Parathyroid adenoma (tissue), 2 donors: ENCODE results near the gene DCHS2.

Source experiments
- H2AFZ ChIP-seq: fragments of 300-600 bp; sonication (generic); one replicate; pipeline ENCODE4 v1.7.0; 2017; ENCODE audit warnings: antibody characterized with exemption, mild to moderate bottlenecking
- H3K27ac ChIP-seq: fragments of 300-600 bp; sonication (generic); one replicate; pipeline ENCODE4 v1.7.0; 2017
- H3K27me3 ChIP-seq: fragments of 300-600 bp; sonication (generic); one replicate; pipeline ENCODE4 v1.7.0; 2017; ENCODE audit warnings: low read length; ENCODE audit not compliant: control insufficient read depth, insufficient read depth
- H3K36me3 ChIP-seq: fragments of 300-600 bp; sonication (generic); one replicate; pipeline ENCODE4 v1.7.0; 2017; ENCODE audit warnings: low read length; ENCODE audit not compliant: control insufficient read depth, insufficient read depth
- H3K4me1 ChIP-seq: fragments of 300-600 bp; sonication (generic); one replicate; pipeline ENCODE4 v1.7.0; 2017; ENCODE audit warnings: control low read depth
- H3K4me2 ChIP-seq: fragments of 300-600 bp; sonication (generic); one replicate; pipeline ENCODE4 v1.7.0; 2017; ENCODE audit warnings: low read length
- H3K4me3 ChIP-seq: fragments of 300-600 bp; sonication (generic); one replicate; pipeline ENCODE4 v1.7.0; 2017; ENCODE audit warnings: low read depth, low read length
- H3K79me2 ChIP-seq: fragments of 300-600 bp; sonication (generic); one replicate; pipeline ENCODE4 v1.7.0; 2017; ENCODE audit warnings: control low read depth
- H3K9ac ChIP-seq: fragments of 300-600 bp; sonication (generic); one replicate; pipeline ENCODE4 v1.7.0; 2017; ENCODE audit warnings: mild to moderate bottlenecking
- H3K9me3 ChIP-seq: fragments of 300-600 bp; sonication (generic); one replicate; pipeline ENCODE4 v1.7.0; 2017; ENCODE audit warnings: low read length; ENCODE audit not compliant: control insufficient read depth
- TF ChIP-seq, protein P1 (sequence below): fragments of 300-600 bp; sonication (generic); IDR thresholded peaks from one replicate; pipeline ENCODE4 v1.7.0; 2017; ENCODE audit warnings: antibody characterized with exemption, mild to moderate bottlenecking
- donor health status: primary hyperparathyroidism.

The DCHS2 gene

DNA sequence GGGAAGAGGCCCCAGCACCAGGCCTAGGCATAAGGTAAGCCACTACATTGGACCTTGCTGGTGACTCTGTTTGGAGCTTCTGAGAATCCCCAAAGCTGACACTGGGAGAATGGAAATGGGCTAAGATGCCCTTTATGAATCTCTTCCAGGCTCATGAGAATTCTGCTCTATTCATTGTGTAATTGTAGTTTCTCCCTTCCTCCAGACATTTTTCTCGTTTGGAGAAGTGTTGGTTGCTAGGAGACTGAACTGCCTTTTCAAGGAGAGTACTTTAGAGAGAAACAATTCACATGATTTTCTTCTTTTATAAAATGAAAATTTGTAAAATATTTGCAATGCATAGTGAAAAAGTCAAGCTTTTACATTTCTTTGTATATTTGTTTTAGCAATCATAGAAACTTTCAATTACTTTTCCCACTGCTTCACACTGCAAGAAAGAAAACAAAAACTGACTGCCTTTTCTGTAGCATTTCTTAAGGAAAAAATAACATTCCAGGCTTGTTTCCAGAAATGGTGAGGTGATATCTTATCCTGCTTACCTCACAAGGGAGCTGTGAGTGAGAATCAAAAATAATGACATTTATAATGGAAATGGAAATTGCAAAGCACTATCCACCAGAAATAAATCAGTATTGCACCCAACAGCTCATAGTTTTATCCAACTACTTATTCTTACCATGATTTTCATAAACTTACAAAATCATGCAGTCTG, 24.9 kb upstream of the DCHS2 start:
- Histone ChIP-seq H2AFZ (no peak overlapping the region), H3K4me1 (no peaks in the 10 kb centered on the region), H3K4me3 (no peak overlapping the region), H3K27me3 (no peaks in the 10 kb centered on the region), H3K27ac (no peak overlapping the region), H3K79me2 (no peaks in the 10 kb centered on the region), H3K9me3 (no peaks in the 10 kb centered on the region), H3K9ac (no peak overlapping the region), H3K4me2 (no peak overlapping the region), H3K36me3 (no peaks in the 10 kb centered on the region)
- TF ChIP-seq, protein P1, sequence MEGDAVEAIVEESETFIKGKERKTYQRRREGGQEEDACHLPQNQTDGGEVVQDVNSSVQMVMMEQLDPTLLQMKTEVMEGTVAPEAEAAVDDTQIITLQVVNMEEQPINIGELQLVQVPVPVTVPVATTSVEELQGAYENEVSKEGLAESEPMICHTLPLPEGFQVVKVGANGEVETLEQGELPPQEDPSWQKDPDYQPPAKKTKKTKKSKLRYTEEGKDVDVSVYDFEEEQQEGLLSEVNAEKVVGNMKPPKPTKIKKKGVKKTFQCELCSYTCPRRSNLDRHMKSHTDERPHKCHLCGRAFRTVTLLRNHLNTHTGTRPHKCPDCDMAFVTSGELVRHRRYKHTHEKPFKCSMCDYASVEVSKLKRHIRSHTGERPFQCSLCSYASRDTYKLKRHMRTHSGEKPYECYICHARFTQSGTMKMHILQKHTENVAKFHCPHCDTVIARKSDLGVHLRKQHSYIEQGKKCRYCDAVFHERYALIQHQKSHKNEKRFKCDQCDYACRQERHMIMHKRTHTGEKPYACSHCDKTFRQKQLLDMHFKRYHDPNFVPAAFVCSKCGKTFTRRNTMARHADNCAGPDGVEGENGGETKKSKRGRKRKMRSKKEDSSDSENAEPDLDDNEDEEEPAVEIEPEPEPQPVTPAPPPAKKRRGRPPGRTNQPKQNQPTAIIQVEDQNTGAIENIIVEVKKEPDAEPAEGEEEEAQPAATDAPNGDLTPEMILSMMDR = no peak

DNA sequence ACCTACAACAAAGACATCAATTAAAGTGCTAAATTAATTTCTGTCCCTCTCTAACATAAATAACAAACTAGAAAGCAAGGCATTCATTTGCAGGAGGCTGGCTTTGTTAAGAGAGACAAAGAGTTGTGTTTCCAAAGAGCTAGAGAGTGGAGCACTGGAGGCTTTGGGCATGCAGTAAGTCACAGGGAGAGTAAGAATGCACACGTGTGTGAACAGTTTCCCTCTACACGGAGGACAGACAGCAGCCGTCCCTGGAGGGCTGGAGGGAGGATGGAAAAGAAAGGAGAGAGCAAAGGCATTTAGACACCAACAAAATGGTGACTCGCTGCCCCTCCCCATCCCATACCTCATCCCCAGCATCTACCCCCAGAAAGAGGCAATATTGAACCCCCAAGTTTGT, 20.4 kb upstream of the DCHS2 start:
- H3K27ac ChIP-seq = no peak overlapping the region
- no peak overlapping the region for H3K4me2 ChIP-seq
- no peaks in the 10 kb centered on the region for H3K27me3 ChIP-seq
- no peak overlapping the region for H3K9ac ChIP-seq
- no peak overlapping the region for H3K4me3 ChIP-seq
- no peak overlapping the region for H2AFZ ChIP-seq
- TF ChIP-seq, protein P1 = no peak
- no peaks in the 10 kb centered on the region for H3K4me1 ChIP-seq
- H3K9me3 ChIP-seq = no peaks in the 10 kb centered on the region
- H3K36me3 ChIP-seq = no peaks in the 10 kb centered on the region
- H3K79me2 ChIP-seq = no peaks in the 10 kb centered on the region

DNA sequence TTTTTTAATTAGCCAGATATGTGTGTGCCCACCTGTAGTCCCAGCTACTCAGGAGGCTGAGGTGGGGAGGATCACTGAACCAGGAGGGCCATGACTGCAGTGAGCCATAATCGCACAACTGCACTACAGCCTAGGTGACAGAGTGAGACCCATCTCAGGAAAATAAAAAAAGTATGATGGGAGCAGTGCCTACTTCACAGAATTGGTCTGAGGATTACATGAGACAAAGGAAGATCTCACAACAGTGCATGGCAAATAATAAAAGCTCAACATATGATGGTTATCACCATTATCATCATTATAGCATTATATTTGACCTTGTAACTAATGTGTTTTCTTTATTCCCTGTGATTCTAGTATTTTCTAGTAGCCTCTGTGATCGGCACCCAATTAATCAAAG, 19.9 kb upstream of the DCHS2 start:
- H3K79me2 ChIP-seq = no peaks in the 10 kb centered on the region
- H3K36me3 ChIP-seq = no peaks in the 10 kb centered on the region
- no peaks in the 10 kb centered on the region for H3K9me3 ChIP-seq
- H3K27ac ChIP-seq = no peak overlapping the region
- TF ChIP-seq, protein P1 = no peak
- H3K9ac ChIP-seq = no peak overlapping the region
- H3K4me1 ChIP-seq = no peaks in the 10 kb centered on the region
- H3K4me3 ChIP-seq = no peak overlapping the region
- no peak overlapping the region for H3K4me2 ChIP-seq
- H2AFZ ChIP-seq = no peak overlapping the region
- H3K27me3 ChIP-seq = no peaks in the 10 kb centered on the region

DNA sequence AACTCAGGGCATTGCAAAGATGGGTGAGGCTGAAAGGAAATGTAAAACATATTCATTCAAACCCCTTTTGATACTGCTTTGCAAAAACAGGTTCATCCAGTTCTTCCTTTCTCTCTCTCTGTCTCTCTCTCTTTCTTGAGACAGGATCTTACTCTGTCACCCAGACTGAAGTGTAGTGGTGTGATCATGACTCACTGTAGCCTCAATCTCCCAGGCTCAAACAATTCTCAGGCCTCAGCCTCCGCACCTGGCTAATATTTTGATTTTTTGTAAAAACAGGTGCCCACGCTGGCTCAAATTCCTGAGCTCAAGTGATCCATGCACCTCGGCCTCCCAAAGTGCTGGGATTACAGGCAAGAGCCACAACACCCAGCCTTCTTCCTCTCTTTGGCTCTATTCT, 15.6 kb upstream of the DCHS2 start:
- H3K27ac ChIP-seq = no peak overlapping the region
- no peaks in the 10 kb centered on the region for H3K27me3 ChIP-seq

More for the DNA sequence above, 15.6 kb upstream of the DCHS2 start:
- Histone ChIP-seq H3K79me2 (no peaks in the 10 kb centered on the region), H2AFZ (no peak overlapping the region), H3K36me3 (no peaks in the 10 kb centered on the region), H3K4me2 (no peak overlapping the region), H3K9me3 (no peaks in the 10 kb centered on the region), H3K9ac (no peak overlapping the region), H3K4me1 (no peaks in the 10 kb centered on the region), H3K4me3 (no peak overlapping the region)
- TF ChIP-seq, protein P1 = no peak
